NK-92 (cell line): ENCODE measurements around the gene RAB34.

Experiments
- DNase-seq: peaks from one replicate; lab custom pipeline; 2025; ENCODE audit not compliant: unreplicated experiment; lab: John Stamatoyannopoulos, UW

Gene RAB34

DNA sequence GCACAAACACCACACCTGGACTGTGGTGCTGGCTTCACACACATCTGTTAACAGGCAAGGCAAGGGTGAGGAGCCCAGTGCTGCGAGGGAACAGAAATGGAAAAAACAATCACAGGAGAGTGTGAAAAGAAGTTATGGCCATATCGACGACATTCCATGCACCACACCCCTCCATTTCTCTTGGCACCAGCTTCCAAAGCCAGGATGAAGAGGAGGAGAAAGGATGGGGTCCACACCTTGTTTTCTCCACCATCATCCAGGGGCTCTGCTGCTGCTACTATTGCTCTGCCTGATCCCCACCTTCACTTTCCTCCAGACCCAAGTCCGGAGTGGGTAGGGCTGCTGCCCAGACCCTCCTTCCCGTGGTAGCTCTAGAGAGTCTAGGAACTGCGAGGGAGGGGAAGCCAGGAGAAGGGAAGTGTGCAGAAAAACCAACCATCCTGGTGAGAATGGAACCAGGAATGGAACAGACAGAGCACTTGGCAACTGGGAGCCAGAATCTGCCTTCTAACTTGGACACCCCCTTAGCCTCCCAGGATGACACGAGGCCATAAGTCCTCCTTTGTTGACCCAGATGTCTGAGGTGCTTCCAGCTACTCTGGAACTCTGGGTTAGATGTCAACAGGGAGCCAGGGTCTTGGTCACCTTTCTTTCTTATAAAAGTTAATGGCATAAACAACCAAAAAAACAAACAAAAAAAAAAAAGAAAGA, 4.8 kb downstream of the RAB34 start:
- DNase-seq, result no peak

DNA sequence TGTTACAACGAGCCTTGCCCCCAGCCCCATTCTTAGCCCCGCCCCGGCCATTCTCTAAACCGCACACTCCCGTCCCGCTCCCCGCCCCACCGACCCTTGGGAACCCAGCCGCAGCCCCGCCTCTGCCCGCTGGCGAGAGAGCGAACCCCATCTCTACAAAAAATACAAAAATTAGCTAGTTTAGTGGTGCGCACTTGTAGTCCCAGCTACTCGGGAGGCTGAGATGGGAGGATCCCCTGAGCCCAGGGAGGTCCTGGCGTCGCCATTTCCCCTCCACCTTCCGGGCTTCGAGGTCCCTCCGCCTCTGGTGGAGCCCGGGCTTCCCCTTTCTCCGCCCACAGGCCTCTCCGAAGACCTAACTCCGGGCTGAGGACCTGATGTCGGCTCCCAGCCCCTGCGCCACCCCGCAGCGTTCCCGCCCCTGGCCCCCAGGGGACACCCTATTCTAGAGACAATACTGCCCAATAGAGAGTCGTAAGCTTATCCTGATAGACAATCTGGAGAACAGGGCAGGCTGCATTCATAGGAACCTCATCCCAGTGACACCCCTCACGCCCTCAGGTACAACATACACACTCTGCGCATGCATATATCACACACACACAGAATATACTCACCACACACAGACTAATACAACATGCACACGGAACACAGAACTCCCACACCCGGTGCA, 5.5 kb downstream of the RAB34 start:
- DNase-seq, result no peak

DNA sequence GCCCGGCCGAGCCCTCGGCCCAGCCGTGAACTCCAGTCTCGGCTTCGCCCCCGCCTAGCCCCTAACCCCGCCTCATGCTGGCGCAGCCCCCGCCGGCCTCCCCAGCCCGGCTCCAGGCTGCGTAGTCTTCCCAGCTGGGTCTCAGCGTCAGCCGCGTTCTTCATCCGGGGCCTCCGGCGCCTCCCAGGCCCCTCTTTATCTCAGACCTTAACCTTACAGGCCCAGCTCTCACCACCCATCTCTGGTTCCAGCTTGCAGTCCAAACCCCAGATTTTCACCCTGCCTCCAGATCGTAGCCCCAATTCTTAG, 6.0 kb downstream of the RAB34 start, which contains the start of gene PROCA1:
PROCA1 (minus strand) TSS at position 166 of the 309 bp plus-strand sequence. CDS start 228 bp downstream, outside the sequence.
- no peak for DNase-seq

DNA sequence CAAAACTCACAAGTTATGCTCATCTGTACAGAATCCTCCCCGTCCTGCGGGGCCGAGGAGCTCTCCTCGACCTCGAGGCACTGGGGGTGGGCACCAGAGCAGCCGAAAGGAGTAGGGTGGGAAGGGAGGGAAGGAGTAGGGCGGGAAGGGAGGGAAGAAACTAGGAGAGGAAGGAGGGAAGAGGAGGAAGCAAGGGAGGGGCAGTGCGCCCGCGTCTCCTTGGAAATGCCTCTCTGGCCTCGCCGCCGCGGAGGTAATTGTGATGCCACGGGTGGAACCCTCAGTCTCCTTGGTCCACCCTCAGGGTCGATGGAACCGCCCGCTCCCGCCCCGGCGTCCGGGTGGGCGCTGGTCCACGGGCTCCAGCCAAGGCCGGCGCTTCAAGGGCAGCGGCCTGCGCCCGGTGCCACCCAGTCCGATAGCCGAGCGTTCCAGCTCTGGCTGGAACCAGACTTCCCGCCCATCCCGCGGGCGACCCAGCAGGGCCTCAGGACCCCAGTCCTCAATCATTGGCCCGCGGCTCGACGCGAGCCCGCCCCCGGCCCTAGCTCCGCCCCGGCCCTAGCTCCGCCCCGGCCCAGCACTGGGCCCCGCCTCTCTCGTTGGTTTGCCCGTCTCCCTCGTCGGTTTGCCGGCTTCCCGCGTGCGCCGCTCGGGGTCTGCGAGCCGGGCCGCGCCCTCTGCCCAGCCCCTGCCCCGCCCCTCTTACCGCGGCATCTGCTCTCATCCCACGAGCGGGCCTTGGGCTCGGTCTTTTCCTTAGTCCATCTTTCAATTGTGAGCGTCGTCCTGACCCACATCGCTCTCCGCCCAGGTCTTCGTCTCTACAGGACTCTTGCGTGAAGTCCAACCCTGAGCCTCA, 6.6 kb downstream of the RAB34 start:
- no peak for DNase-seq

DNA sequence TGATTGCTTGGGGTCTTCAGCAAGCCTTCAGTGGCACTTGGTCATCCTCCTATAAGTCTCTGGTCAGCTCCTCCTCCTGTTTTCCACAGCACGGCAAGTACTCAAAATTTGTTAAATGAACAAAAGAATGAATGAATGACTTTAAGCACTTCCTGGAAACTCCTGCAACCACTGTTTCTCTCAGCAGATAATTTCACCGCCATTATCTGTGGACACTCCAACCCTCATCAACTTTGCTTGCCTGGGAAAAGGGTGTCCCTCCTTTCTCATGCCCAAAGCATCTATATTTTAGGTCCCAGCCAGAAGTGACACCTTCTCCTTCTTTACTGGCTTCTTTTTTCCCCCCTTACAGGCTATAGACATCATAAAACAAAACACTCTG, 10.3 kb downstream of the RAB34 start:
- no peak for DNase-seq

DNA sequence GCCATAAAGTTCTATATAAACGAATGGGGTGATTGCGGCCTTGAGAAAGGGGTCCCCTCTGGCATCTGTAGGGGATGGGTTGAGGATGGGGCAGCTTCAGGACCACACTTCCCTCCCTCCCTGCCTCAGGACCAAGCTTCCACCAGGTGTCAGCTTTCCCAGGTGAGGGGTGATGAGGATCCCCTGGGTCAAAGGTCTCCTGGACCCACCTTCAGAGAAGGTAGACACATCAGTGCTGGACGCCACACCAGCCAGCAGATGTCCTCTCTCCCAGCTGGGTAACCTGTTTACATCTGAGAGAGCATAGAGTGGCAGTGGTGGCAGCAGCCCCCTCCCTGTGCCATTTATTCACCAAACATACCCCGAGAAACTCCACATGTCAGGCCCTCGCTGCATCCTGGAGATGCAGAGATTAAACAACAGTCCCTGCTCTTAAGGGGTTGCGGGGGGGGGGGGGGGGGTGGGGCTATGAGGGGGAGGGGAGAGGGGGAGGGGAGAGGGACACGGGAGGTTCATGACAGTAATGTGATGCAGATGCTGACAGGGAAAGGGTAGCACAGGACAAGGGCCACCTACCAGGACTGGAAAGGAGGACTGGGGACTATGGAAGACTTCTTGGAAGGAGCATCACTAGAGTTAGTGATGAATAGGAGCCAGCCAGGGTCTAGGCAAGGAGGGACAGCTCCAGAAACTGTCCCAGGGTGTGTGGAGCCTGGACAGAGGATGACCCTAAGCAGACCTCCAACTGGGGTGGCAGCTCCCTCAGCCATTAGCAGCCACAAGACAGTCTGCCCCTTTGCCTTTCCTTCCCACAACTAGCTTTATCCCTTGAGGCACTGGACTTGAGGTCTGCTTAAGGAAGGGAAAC, 11.0 kb downstream of the RAB34 start:
- no peak for DNase-seq

DNA sequence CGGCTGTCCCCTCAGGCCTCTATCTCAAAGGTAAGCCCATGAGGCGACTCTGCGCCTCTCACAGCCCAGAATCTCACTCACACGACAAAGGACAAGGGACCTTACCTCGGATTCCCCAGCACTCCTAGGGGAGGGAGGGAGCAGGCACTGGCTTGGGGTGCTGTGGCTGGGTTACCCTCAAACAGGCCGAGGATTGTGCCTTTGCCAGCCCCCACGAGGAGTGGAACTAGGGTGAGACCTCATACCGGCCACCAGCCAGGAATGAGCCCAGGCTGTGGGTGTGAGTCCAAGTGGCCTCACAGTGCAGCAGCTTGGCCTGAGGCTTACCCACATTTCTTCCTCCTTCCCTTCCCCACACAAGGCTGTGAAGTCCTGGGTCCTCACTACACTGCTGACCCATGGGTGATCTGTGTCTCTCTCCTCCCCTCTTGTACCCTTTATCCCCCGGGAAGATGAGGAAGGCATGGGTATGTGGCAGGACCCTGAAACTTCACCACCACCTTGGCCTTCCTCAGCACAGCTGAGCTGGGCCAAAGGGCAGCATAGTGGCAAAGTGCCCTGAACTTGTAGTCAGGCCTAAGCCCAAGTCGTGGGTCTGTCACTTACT, 11.8 kb downstream of the RAB34 start:
- no peak for DNase-seq

DNA sequence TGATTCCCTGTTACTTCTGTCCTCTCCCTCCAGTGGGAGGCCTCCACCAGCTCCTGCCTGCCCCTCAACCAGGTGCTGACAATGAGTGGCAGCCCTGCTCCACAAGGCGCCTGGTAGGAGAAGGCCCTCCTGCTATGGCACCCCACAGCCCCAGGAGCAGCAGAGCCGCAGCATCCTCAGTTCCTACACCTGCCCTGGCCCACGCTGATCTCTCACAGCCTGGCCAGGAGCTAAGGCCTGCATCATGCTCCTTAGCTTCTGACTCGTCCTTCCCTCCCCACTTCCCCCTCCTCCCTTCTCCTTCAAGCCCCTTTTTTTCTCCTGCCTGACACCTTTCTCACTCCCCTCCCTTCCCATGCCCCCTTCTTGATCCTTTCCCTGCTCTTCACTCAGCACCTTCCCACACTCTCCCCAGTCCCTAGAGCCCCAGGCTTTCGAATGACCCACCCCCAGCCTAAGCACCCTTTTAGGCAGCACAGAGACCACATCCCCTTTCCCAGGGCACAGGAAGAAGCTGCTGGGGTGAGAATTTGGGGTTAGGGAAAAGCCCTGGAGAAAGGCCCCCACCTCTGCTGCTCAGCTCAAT, 12.5 kb downstream of the RAB34 start:
- no peak for DNase-seq

DNA sequence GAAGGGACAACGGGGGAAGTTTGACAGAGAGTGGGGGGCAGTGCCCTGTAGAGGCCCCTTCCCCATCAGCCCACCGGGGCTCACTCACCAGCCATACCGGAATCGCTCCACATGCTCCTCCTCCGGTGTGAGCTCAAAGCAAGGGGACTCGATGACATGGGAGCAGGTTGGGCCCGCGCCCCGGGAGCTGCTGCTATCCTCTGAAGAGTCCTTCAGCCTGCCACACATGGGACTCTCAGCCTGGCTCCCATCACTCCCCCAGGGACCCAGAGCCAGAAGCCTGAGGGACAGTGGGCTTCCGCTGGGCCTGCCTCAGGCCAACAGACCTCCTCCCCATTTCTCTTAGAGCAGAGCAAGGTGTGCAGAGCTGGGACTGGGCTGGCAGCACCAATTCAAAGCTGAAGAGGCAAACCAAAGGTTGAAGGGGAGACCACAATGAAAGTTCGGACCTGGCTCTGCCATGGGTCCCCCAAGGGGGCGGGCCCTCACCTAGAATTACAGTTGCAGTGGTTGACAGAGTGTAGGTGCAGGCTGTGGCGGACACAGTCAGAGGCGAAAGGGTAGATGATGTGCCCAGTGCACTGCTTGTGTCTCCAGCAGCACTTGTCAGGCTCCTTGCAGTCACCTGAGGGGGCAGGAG, 13.3 kb downstream of the RAB34 start:
- no peak for DNase-seq

DNA sequence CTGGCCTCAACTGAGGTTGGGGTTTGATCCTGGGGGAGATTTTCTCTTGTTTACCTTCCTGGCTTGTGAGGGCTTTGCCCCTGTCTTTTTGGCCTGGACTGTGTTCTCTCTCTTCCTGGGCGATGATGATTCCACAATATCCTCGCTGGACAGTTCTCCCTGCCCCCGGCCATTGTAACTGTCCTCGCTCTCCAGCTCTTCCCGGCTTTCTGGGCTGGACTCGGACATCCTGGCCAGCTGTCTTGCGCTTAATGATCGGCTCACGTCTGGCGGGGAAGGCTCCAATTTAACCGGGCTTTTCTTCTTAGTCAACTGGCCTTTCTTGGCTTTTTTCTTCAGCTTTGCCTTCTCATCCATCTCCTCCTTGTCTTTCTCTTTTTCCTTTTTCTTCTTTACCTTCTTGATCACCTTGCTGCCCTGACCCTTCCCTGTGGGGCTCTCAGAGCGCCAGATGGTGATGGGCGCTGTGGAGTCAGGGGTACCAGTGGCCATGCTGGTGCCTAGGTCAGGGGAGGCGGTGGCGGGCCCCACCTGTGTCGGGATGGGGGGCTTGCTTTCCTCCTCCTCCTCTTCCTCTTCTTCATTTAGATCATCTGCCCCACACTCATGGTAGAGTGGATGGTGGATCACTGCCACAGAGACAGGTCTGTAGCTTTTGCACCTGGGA, 14.0 kb downstream of the RAB34 start:
- no peak for DNase-seq

DNA sequence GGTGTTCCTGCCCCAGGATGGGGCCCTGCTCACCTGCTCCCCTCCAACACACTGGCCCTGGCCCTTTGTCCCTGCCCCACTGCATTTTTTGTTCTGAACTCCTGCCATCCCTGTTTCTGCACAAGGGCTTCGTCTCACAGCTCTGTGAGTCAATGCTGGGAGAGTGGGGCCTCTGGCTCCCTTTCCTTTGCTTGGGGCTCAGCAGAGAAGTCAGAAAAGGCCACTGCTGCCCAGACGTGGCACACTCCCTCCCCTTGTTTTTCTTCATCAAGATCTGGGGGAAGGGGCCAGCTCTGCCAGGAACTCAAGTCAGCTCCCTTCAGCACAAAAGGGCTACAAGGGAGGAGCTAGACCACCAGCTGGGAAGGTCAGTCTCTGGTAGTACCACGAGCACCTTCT, 14.9 kb downstream of the RAB34 start:
- no peak for DNase-seq

DNA sequence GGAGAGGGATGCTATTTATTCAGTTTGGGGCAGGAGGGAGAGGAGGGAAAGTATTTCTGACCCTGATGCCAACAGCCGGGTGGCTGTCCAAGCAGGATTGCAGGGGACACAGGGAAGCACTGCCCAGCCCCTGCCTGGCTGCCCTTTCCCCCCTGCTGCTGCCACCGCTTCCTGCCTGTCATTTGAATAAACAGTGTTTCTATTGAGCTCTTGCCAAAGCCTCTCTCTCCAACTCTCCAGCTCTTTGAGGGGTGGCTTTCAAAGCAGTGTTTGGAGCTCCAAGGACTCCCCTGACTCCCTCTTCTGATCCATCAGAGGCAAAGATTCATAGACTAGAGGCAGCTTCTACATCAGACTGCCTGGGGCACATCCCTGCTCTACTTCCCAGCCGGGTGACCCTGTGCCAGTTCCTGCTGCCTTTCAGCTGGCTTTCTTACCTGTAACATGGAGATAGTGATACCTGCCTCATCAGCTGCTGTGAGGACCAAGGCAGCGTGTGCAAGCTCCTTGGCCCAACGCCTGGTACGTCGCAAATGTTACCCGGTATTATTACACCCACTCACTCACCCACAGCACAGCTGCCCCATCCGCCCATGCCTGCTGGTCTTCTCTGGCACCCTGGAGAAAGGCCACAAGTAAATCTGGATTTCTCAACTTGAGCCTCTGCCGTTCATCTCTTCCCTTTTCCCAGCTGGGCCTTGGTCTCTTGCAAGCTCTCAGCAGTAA, 15.5 kb downstream of the RAB34 start:
- no peak for DNase-seq

DNA sequence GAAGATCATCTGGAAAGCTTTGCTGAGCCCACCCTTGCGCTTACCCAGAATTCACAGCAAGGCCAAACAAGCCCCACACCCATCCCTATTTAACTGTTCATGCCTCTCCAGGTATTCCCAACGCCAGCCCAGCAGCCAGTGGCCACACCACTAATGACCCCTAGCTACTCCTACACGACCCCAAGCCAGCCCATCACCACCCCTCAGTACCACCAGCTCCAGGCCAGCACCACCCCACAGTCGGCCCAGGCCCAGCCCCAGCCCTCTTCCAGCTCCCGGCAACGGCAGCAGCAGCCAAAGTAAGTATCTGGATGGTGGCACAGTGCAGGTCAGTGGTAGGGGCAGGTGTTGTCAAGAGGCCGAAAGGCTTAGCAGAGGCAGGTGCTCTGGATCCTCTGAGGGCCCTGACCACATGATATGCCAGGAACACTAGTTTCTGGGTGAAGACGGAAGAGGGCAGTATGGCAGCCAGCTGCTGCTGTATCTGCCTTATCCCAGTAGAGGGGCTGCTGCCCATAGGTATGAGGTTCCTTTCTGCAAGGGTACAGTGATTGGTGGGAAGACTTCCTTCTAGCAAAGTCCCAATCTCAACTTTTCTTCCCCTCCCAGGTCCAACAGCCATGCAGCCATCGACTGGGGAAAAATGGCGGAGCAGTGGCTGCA, 16.7 kb downstream of the RAB34 start:
- no peak for DNase-seq

DNA sequence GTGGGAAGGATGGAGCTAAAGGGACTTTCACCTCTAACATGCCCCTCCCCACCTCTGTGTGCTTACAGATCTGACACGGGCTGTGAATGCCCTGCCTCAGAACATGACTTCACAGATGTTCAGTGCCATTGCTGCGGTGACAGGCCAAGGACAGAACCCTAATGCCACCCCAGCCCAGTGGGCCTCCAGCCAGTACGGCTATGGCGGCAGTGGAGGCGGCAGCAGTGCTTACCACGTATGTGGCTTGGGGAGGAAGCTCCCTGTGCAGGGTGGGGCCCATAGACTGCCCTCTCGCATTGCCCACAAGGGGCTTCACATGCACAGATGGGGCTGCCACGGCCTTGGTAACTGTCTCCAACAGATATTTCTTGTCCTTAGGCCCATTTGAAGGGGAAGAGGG, 17.4 kb downstream of the RAB34 start:
- DNase-seq, result no peak

DNA sequence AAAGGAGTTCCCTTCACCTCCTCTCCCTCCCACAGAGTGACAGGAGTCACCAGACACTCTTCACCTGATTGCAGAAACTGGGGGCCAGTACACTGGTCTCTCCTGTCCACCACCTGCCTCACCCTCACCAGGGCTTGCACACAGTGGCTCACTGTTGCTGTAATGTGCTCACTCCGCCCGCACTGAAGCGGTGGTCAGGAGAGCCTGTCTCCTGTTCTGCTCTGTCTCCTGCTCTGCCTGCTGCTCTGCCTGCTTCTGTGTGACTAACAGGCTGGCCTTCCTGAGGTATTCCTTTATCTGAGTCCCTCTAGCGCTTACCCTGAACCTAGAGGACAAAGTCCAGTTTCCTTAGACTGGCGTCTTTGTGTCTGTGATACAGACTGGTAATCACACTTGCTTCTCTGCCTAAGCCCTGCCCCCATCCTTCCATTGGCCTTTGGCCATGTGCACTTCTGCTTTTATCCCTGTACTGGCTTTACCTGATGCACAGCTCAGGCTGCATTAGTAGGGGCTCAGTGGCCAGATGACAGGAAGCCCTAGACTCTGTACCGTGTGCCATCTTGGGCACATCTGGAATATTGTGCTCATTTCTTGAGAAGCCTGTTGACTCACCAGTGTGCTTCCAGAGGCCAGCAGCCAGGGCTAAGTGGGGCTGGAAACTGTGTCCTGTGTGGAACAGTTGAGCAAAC, 19.3 kb downstream of the RAB34 start:
- DNase-seq, result no peak

DNA sequence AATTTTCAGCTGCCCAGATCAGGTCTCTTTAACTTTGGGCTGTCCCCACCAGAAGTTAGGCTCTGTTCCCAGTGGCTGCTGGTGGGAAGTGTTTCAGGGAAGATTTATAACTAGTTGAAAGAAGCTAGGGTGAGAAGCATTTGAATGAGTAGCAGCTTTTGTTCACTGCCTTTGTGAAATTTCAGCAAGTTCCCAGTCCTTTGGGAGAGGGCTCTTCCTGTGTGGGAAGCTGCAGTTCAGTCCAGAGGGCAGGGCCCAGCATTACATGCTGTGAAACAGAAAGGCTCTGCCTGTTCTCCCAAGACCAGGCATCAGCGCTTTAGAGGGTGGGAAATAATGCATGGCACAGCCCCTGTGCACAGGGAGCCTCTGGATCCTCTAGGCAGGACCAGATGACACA, 23.8 kb downstream of the RAB34 start:
- no peak for DNase-seq

DNA sequence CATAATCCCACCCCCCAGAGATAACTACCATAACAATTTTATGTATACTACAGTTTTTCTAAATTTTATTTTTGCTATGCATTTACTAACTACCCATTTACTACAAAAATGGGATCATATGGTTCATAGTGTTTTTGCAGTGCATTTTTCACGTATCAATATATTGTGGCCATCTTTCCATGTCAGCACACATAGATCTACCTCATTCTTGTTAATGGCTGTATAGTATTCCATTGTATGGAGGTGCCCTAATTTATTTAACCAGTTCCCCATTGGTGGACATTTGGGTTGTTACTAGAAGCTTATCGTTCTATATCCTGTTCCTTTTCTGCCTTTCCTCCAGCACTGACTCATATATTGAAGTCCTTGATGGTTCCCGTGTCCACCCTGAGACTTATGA, 28.7 kb downstream of the RAB34 start:
- no peak for DNase-seq

DNA sequence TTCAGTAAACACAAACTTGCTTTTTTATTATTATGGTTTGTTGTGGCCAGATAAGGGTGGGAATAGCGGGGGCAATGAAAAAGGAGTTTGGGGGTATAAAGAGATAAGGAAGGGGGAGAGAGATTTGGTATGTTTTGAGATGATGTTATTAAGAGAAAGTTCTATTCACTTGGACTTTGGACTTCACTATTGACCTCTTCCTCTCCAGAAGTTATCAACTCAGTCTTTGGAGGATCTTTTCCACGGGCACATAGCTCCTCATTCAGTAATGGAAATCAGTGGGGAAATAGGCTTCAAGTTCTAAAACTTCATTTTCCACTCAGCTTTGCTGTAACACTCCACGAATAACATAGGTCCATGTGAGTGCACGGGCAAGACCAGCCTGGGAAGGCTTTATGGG, 29.2 kb downstream of the RAB34 start:
- no peak for DNase-seq
